ENCODE data around the gene TMEM134.

TMEM134 gene

DNA sequence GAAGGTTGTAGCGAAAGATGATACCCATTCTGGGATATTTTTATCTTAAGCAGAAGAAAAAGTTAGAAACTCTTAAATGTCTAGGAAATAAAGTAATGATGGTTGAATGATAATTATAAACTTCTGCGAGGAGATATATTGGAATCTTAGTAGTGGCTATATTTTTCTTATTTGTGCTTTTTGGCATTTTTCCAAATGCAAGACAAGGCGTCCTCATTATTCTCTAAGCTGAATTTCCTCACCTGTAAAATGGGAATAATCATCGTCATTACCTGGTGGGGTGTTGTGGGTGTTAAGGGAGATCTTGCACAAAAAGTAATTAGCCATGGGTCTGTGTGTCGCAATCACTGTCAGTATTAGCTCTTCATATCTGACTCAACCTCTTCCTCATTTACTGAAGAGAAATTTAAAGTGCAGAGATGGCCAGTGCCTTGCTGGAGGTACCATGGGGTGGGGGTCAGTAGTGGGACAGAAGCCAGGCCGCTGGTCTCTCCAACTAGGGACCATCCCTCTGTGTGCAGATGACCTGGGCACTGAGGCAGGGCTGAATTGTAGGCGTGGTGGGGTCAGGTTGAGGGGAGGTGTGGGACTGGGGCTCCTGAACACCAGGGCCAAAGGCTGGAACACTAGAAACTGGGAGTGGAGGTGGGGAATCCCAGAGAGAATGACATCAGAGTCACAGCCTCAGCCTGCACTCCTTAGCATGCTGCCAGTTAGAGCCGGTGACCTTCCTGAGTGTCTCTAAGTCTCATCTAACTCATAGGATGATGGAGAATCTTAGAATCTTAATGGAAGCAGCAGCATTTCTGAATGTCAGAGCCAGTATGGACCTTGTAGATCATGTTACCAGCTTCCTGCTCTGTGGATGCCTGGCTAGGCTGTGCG, 32.0 kb upstream of the TMEM134 start:
- no peak for DNase-seq

DNA sequence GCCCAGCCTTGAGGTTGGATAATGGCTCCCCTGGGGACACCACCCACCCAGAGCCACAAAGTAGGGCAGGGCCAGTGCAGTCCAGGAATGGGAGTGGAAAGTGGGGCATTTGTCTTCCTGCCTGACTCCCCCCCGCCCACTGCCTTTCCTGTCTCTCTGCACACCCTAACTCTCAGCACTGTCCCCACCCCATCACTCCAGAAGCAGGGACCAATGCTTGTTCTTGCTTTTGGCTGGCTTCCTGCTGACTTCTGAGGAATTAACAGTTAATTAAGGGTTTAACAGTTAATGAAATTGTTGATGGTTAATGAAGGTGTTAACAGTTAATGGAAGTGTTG, 31.4 kb upstream of the TMEM134 start:
- DNase-seq: no peak

DNA sequence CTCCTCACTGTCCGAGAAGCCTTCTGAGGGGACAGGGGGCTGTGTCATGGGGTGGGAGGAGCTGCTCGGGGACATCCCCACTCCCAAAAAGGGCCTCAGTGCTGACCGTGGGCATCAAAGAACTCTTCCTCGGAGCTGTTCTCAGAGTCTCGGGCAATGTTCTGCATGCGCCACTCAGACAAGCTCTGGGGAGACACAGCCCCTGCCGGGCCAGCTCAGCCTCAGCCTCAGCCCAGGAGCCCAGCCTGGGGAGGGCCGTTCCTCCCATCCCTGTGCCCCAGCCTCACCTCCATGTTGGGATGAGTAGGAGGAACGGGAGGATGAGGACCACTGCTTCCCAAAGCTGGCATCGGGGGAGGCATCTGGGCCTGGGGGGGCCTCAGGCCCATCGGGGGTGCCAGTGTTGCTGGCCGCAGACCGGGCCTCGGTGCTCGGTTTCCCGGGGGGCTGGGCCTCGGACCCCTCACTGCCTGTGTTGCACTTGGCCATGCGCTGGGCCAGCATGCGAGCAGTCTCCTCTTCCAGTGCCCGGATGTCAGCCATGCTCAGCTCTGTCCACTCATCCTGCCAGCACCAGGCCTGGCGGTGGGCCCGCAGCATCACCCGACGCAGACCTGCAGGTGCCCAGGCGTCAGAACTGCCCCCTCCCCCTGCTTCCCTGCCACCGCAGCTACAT, 30.9 kb upstream of the TMEM134 start:
- no peak for DNase-seq

DNA sequence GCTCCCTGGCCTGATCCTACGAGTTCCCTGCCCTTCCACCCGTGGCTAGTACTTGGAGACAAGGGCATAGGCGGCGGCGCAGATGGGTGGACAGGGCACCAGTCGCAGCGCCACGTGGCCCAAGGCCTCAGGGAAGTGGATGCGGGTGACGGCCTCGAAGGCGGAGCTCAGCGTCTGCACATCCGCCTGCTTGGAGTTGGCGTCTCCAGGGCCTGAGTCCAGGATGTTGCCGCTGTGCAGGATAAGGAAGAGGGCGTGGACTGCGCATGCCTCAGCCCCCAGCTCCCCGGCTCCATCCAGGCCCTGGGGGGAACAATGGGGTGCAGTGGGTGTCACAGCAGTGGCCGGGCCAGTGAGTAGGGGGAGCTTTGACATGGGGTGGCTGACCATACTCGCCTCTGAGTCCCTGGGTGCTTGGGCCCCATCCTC, 29.5 kb upstream of the TMEM134 start:
- DNase-seq: no peak

DNA sequence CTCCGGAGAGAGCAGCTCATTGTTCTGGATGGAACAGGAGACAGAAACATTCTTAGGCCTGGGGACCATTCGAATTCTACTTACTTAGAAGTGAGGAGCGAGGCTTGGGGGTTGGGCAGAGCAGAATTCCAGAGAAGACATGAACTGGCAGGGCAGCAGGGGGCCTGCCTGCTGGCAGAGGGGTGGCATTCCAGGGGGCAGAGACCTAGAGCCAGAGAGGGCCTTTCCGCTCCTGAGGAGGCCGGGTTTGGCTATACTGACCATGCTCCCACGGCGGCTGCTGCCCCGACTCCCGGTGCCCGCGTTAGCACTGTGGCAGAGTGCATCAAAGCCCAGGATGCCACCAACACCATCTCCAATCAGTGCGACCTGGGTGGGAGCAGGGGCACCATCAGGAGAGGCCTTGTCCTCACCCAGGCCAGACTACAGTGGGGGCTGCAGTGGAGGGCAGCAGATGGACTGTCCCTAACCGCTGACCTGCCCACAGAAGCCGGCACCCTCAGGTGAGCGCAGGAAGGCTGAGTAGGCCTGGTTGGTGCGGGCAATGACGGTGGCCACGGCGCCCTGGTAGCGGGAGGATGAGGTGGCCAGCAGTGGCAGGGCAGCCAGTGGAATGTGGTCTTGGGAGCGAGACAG, 28.7 kb upstream of the TMEM134 start:
- no peak for DNase-seq

DNA sequence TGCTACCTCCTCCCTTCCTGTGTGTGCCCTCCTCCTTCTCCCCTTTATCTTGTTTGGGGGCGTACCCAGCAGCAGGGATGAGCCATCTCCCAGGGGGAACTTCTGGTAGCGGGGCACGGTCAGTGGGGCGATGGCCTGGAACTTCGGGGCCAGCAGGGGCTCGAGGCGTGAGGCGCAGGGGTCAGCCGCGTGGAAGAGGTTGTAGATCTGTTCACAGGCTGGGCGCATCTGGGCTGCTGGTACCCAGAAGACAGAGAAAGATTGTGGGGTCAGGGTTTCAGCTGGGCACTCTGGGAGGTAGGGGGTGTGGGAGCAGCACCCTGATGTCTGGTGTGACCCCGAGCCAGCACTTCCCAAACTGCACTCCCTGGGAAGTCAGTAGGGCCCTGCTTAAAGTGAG, 27.1 kb upstream of the TMEM134 start:
- DNase-seq: no peak

DNA sequence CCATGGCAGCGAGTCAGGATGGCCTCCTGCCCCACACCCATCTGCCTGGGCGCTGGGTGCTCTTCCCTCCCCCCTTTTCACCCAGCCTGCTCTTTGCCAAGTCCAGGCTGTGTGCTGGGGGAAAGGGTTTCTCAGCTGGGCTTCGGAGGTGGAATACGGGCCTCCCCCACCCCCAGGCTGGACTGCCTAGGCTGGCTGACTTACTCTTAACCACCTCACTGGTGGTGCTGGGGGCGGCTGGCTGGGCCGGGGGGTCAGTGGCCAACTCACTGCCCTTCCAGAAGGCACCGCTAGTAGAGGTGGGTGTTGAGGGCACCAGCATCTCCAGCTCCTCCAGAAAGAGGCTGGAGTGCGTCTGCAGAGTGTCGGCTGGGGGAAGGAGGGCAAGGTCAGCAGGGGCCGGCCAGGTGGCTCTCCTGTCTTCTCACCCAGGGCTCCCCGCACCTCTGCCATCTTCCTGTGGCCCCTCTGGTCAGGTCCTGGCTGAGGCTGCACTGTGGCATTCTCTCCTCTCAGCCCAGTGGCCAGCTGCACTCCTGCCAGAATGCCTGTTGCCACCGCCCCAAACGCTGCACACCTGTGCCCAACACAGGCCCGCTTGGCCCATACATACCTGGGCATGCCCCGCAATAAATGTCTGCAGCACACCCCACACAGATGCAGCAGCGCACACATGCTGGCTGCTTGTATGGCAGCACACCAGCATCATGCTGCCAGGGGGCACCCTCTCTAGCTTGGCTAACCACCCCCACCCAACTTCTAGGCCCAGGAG, 26.4 kb upstream of the TMEM134 start:
- no peak for DNase-seq

DNA sequence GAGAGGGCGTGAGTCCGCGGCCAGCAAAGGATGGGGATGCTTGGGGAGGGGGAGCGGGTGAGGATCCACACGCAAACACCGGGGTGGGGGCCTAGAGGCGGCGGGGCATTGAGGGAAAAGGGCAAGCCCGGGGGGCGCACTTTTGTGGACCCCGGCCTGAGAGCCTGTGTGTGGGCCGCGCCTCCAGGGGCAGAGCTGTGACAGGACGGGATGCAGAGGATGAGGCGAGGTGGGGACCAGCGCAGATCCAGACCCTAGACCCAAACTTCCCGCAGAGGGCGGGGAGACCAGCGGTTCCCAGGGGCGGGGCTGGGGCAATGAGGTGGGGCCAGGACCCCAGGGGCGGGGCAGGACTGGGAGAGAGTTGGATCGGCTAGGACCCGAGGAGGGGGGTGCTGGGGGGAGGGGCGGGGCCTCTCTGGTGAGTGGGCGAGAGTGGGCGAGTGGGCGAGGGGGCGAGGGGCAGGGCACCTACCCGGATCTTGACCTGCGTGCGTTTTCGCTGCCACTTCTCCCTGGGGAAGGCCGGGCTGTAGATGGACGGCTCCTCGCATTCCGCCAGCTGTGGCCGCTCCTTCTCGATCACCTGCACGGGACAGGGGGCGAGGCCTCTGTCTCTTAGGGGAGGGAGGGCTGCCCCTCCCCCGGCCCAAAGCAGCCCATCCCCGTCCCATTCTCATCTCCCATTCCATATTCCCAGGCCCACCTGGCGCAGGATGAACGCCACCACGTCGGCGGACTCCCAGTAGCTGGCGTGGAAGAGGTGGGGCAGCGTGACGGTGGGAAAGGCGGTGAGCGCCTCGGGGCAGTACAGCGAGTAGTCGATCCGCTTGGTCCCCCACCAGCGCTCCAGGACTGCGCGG, 25.6 kb upstream of the TMEM134 start:
- DNase-seq: peak in 1 of 2 donors; percentile 5

DNA sequence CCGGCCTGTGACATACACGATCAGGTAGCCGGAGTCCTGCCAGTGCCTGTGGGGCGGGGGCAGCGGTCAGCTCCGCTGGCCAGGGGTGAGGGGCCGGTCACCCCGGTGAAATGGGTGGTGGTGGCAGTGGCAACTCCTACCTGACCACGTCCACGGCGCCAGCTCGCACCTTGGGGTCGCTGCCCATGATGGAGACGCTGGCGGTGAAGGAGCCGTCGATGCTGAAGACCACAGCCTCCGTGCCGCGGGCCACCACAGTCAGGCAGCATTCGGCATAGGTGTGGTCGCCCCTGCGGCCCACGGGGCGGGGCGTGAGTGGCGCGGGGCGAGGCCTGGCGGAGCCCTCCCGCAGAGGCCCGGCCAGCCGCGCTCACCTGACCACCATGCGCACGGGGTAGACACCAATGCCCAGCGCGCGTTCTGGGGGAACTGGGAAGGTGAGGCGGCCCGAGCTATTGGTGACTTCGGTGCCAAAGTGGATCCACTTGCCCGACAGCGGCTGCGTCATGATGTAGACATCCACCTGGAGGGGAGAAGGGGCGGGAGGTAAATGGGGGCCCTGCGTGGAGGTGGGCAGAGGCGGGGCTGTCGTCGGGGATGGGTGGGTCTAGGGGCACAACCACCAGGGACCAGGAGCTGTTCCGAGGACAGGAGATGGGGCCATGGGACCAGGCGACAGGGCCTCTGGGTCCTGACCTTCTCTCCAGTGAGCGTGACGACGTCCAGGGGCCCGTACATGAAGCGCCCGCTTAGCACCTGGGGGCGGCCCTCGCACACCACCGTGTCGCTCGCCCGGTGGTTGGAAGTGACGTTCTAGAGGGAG, 24.7 kb upstream of the TMEM134 start:
- no peak for DNase-seq

DNA sequence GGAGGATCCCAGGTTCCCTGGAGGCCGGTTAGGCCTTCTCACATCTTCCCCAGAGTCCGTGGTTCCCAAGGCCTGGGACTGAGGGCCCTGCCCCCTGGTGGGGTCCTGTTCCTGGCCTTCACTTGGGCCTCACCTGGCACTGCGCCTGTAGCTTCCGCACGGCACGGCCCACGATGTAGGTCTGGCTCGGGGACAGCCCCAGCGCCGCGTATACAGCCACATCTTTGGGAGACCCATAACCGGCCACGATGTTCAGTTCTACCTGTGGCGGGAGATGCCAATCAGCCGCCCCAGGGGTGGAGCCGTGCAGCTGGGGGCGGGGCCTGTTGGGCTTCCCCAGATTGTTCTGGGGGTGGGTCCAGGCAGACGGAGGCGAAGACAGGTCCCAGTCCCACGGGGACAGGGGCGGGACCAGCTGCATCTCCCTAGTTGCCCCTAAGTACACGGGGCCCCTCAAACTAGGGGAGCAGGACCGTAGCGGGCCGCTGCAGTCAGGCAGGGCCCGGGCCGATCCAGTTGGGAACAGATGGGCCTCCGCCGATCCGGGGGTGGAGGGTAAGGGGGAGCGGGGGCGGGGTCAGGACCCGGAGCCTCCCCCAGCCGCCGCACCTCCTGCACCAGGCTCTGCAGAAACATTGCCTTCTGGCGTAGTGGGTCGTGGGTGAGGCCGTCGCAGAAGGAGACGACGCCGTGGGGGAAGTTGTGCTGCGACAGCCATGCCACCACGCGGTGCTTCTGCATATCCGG, 23.9 kb upstream of the TMEM134 start:
- peak in 1 of 2 donors; percentile 56 for DNase-seq

DNA sequence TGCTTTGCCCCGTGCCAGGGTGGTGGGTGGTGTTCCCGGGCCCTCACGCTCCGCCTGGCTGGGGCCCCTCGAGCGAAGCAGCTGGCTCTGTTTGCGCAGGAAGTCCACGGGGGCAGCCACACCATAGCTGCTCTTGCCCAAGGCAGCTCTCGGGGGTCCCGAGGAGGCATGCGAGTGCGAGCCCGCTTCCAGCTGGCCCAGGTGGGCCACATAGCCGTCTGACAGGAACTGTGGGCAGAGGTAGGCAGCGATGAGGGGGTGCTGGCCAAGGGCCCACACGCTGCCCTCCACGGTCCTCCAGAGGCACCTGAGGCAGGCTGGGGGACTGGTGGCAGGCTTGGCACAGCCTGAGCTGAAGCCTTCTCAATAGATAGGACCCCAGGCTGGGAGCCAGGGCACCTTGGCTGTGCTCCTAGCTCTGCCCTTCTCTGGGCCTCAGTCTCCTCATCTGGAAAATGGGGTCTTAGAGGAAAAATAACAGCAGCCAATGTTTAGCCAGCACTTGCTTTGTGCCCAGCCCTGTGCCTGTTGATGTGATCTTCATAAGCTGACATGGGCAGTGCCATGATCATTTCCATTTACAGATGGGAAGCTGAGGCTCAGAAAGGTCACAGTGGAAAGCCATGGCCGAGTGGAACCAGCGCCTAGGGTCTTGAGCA, 23.1 kb upstream of the TMEM134 start:
- no peak for DNase-seq

DNA sequence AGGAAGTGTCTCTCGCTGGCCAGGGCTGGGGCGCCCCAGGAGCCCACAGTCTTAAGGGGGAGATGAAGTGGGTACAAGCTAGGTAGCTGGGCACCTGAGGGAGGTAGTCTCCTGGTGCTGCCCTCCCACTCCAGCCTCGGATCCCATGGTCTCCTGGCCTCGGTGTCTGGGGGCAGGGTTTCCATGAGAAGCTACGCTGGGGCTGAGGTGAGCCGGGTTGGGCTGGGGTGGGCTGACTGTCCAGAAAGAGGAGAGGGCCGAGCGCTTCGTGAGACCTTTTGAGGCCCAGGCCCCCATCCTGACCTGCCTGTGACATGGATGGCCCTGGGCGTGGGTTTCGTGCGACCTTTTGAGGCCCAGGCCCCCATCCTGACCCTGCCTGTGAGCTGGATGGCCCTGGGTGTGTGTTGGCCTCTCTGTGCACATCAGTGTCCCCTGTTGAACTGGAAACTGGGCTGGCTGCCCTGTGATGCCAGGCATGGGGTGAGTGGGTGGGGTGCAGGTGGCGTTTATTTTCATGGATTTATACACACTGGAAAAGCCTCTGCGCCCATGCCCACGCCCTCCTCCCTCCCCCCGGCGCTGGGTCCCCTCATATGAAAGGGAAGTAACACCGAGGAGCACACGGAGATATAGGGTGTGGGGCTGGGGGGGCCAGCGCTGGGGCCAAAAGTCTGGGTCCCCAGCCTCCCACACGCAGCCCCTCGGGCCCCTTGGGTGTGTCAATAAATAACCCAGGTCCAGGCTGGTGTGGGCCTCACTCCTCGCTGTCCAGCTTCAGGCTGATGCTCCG, 22.4 kb upstream of the TMEM134 start:
- no peak for DNase-seq

DNA sequence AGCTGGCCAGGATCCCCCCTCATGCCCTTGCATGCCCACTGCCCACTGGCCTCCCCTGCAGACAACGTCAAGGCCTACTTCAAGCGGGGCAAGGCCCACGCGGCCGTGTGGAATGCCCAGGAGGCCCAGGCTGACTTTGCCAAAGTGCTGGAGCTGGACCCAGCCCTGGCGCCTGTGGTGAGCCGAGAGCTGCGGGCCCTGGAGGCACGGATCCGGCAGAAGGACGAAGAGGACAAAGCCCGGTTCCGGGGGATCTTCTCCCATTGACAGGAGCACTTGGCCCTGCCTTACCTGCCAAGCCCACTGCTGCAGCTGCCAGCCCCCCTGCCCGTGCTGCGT, 21.6 kb upstream of the TMEM134 start:
- DNase-seq: peak in 1 of 2 donors; percentile 6

DNA sequence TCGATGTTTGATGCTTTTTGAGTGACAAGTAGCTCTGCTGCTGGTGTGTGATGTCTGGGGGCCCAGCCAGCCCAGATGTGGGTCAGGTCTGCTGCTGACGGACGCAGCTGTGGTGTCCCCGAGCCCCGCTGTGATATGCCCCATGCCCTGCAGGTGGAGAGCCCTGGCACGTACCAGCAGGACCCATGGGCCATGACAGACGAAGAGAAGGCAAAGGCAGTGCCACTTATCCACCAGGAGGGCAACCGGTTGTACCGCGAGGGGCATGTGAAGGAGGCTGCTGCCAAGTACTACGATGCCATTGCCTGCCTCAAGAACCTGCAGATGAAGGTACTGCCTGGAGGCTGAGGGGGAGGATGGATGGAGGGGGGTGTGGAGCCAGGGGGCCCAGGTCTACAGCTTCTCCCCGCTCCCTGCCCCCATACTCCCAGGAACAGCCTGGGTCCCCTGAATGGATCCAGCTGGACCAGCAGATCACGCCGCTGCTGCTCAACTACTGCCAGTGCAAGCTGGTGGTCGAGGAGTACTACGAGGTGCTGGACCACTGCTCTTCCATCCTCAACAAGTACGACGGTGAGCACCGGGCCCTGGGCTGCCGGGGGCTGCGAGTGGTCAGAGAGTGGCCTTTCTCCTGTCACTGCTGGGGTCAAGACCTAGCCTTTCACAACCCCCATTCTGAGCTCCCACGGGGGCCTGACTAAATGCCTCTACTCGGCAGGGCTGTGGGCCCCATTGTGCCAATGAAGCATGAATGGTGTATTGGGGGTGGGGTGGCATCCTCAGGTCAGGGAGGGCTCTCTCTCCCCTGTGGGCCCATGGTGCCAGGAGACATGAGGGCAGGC, 21.1 kb upstream of the TMEM134 start:
- DNase-seq: peak in 1 of 2 donors; percentile 9

DNA sequence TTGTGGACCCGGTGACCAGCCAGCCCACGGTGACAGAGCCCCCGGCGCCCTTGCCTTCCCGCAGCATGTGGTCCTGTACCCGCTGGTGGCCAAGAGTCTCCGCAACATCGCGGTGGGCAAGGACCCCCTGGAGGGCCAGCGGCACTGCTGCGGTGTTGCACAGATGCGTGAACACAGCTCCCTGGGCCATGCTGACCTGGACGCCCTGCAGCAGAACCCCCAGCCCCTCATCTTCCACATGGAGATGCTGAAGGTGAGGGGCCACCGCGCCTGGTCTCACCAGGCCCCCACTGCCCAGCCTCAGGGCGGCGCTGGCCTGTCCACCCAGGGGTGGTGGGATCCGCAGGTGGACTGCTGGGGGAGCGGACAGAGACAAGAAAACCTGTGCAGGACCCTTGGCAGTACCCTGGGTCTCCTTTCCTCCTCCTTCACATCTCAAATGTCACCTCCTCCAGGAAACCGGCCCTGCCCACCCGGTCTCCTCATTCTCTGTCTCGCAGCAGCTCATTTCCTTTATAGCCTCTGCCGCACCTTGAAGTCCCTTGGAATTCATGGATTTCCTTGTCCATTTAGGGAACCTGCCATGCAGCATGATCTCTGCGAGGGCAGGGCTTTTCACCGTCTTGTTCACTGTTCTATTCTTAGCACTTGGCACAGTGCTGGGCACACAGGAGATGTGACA, 20.3 kb upstream of the TMEM134 start:
- no peak for DNase-seq

DNA sequence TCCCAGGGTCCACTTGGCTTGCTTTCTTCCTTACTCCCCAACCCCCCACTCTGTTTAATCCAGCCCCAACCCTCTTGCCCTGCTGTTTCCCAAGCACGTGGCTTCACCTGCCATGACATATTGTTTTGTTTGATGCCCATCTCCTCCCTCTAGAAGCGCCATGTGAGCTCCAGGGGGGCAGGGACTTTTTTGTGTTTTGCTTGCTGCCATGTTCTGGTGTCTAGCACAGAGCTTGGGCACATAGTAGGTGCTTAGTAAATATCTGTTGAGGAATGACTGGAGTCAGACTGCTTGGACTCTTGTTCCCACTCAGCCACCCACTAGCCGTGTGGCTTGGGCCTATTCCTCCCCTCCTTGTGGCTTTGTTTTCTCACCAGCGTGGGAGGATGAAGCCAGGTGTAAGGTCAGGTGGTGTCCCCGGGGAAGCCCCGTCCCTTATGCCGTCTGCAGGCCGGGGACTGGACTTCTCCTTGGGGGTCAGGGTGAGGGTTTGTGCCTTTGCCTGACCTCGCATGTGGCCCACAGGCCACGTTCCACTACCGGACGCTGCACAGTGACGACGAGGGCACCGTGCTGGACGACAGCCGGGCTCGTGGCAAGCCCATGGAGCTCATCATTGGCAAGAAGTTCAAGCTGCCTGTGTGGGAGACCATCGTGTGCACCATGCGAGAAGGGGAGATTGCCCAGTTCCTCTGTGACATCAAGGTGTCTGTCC, 17.6 kb upstream of the TMEM134 start:
- peak; percentile 49 to 57 for DNase-seq

DNA sequence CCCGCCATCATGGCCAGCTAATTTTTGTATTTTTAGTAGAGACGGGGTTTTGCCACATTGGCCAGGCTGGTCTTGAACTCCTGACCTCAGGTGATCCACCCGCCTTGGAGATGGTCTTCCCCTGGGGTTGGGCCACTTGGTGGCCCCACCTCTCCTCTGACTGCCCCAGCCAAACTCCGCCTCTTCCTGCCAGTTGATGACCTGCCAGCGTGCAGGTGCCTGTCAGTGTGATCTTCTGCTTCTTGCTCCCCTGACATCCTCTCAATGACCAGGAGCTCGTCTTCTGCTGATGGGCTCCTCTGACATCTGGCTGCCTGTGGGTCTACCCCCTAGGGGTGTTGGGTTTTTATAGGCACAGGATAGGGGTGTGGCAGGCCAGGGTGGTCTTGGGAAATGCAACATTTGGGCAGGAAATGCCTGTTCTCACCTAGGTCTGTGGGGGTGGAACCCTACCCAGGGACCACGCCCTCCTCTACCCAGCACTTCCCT, 16.9 kb upstream of the TMEM134 start:
- DNase-seq: peak in 1 of 2 donors; percentile 68

All from stimulated activated CD4-positive, alpha-beta T cell treated with anti-CD3 and anti-CD28 coated beads, Interleukin-2, amount 100 ng/mL, for 24 hours (primary cell).